Gastroesophageal sphincter (tissue), 3 donors: ENCODE data around the gene EDEM2.

Source experiments
- EP300 ChIP-seq: sonication (generic); formaldehyde crosslinking; IDR thresholded peaks from one replicate; pipeline ENCODE4 v1.6.1; 2017; ENCODE audit warnings: antibody characterized with exemption, mild to moderate bottlenecking
- POLR2A ChIP-seq, 2 donors: fragments of 450-650 bp; IDR thresholded peaks; one replicate each; pipeline ENCODE4 v1.6.1; 2017; ENCODE audit warnings: antibody characterized with exemption in 2 of 2, mild to moderate bottlenecking in 2 of 2, moderate library complexity in 1 of 2
- POLR2AphosphoS5 ChIP-seq: sonication (generic); formaldehyde crosslinking; IDR thresholded peaks from one replicate; pipeline ENCODE4 v1.6.1; 2017; ENCODE audit warnings: antibody characterized with exemption
- TF ChIP-seq, protein P1 (sequence below), 4 experiments: fragments of 200-600 bp in 2 of 4; fragments of 450-650 bp in 2 of 4; sonication (generic) in 1 of 4; IDR thresholded peaks; one replicate each; pipeline ENCODE4 v1.5.1; 2017 to 2019; ENCODE audit warnings: antibody characterized with exemption in 4 of 4, mild to moderate bottlenecking in 2 of 4, moderate library complexity in 2 of 4

DNA sequence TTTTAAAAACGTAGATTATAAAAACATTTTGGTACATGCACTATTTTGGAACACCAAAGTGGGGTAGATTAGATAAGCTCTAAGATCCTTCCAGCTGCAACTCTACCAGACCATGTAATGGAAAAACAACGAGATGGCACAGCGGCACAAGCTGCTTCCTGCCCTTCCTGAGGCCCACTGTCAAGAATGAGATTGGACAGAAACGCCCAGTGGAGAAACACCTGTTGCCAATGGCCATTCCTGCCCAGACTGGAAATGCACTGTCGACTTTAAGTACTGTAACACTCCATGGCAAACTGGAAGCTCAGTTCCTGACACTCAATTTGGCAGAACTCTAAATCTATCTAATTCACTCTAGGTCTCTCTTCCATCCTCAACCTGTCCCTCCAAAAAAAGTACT lies 21.4 kb downstream of the EDEM2 start:
- TF ChIP-seq, protein P1, sequence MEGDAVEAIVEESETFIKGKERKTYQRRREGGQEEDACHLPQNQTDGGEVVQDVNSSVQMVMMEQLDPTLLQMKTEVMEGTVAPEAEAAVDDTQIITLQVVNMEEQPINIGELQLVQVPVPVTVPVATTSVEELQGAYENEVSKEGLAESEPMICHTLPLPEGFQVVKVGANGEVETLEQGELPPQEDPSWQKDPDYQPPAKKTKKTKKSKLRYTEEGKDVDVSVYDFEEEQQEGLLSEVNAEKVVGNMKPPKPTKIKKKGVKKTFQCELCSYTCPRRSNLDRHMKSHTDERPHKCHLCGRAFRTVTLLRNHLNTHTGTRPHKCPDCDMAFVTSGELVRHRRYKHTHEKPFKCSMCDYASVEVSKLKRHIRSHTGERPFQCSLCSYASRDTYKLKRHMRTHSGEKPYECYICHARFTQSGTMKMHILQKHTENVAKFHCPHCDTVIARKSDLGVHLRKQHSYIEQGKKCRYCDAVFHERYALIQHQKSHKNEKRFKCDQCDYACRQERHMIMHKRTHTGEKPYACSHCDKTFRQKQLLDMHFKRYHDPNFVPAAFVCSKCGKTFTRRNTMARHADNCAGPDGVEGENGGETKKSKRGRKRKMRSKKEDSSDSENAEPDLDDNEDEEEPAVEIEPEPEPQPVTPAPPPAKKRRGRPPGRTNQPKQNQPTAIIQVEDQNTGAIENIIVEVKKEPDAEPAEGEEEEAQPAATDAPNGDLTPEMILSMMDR (IDR thresholded peaks at IDR 0.05), result no peak
- no peak for TF ChIP-seq POLR2A (IDR thresholded peaks at IDR 0.05)
- no peak for TF ChIP-seq EP300
- TF ChIP-seq POLR2AphosphoS5, result no peak
